A673 (cell line): ENCODE data around the gene SMIM36.

Source experiments
- CTCF ChIP-seq: fragments of 300-800, 200-600 bp; sonication (generic); conservative IDR thresholded peaks from 2 replicates; pipeline ENCODE4 v1.5.1; 2017; ENCODE audit warnings: low read depth, mild to moderate bottlenecking, antibody characterized with exemption, low read length, moderate library complexity, mixed read lengths
- EZH2 ChIP-seq: fragments of 200-600 bp; sonication (generic); IDR thresholded peaks from 2 replicates; pipeline ENCODE4 v1.6.1; 2017; ENCODE audit warnings: borderline replicate concordance, low read depth, mild to moderate bottlenecking, mixed read lengths, antibody characterized with exemption, low read length; ENCODE audit not compliant: poor library complexity, severe bottlenecking

GRCh38 chr17:55466671-55467070 is 44.6 kb downstream of the SMIM36 start:
- TF ChIP-seq CTCF (no peak), EZH2 (no peak)
